ENCODE measurements around the gene CAMTA1.

- TF ChIP-seq HES1 (IDR thresholded peaks at IDR 0.05; ENCODE audit: low read depth), result no peak
- TF ChIP-seq SRF (CRISPR knock-in tag; IDR thresholded peaks at IDR 0.05), result no peak
- no peak for TF ChIP-seq CTCF (IDR thresholded peaks at IDR 0.05 in 2 of 3, conservative IDR thresholded peaks at IDR 0.05 in 1 of 3; ENCODE audit: insufficient read depth in 2 of 3, low read depth in 1 of 3, low read length in 3 of 3)
- no peak for TF ChIP-seq TCF7 (IDR thresholded peaks at IDR 0.05; ENCODE audit: borderline replicate concordance)
- no peak for TF ChIP-seq IRF2 (CRISPR knock-in tag; IDR thresholded peaks at IDR 0.05)
Observed at GRCh38 chr1:7373251-7373650, 588.0 kb downstream of the CAMTA1 start.
